HG03103 (cell line): ENCODE results near the gene GULP1.
A peak's percentile ranks its signal among the peaks of the same experiment; 100 is the strongest.
"Not testable (repeated sequence)": the region's sequence is repeated elsewhere in the genome, so short reads cannot be mapped to it uniquely, and the experiment has no call there.

ENCODE experiments used
- ATAC-seq: cut with Tn5 transposase; IDR thresholded peaks from one replicate; pipeline ENCODE4 v1.9.1; 2021; ENCODE audit warnings: low read depth; ENCODE audit not compliant: unreplicated experiment

The GULP1 gene

GRCh38 chr2:188456114-188456909 is 164.6 kb downstream of the GULP1 start:
- no peak for ATAC-seq

- no peak for ATAC-seq
Observed at GRCh38 chr2:188459061-188459460, 167.4 kb downstream of the GULP1 start.

- not testable (repeated sequence) for ATAC-seq
Observed at GRCh38 chr2:188466078-188466477, 174.4 kb downstream of the GULP1 start.

GRCh38 chr2:188466761-188467160 is 175.1 kb downstream of the GULP1 start:
- ATAC-seq, result no peak

GRCh38 chr2:188471166-188471565 is 179.5 kb downstream of the GULP1 start:
- ATAC-seq, result no peak

- no peak for ATAC-seq
Observed at GRCh38 chr2:188473306-188473705, 181.6 kb downstream of the GULP1 start.

- no peak for ATAC-seq
Observed at GRCh38 chr2:188474316-188474715, 182.6 kb downstream of the GULP1 start.

- no peak for ATAC-seq
Observed at GRCh38 chr2:188475945-188476344, 184.3 kb downstream of the GULP1 start.

- no peak for ATAC-seq
Observed at GRCh38 chr2:188477564-188478103, 186.0 kb downstream of the GULP1 start.

- peak; percentile 98 for ATAC-seq
Observed at GRCh38 chr2:188478724-188479123, 187.1 kb downstream of the GULP1 start.

GRCh38 chr2:188481474-188481873 is 189.8 kb downstream of the GULP1 start:
- ATAC-seq, result no peak

- no peak for ATAC-seq
Observed at GRCh38 chr2:188485496-188485895, 193.8 kb downstream of the GULP1 start.

- no peak for ATAC-seq
Observed at GRCh38 chr2:188492751-188493150, 201.1 kb downstream of the GULP1 start.

- ATAC-seq, result no peak
Observed at GRCh38 chr2:188494906-188495305, 203.2 kb downstream of the GULP1 start.

GRCh38 chr2:188495969-188496431 is 204.3 kb downstream of the GULP1 start:
- ATAC-seq, result no peak

- no peak for ATAC-seq
Observed at GRCh38 chr2:188497726-188498125, 206.1 kb downstream of the GULP1 start.

GRCh38 chr2:188503975-188504374 is 212.3 kb downstream of the GULP1 start:
- ATAC-seq, result no peak

- ATAC-seq, result no peak
Observed at GRCh38 chr2:188506843-188507242, 215.2 kb downstream of the GULP1 start.

GRCh38 chr2:188511346-188511745 is 219.7 kb downstream of the GULP1 start:
- no peak for ATAC-seq

- peak; percentile 54 for ATAC-seq
Observed at GRCh38 chr2:188512456-188512855, 220.8 kb downstream of the GULP1 start.

- no peak for ATAC-seq
Observed at GRCh38 chr2:188515918-188516317, 224.2 kb downstream of the GULP1 start.

GRCh38 chr2:188517549-188518215 is 226.0 kb downstream of the GULP1 start:
- ATAC-seq, result no peak
